Calu3 (cell line): ENCODE measurements around the gene CEMP1. TPM values are rescaled to one million over a fixed set of nuclear protein-coding genes. Genes with fewer than 3 reads are reported as not detected.
"Not testable (repeated sequence)": the region's sequence is repeated elsewhere in the genome, so short reads cannot be mapped to it uniquely, and the experiment has no call there.

Source experiments
- BruUV-seq: library from RNA; stranded (reverse); fragments of 400-500 nt; replicated peaks from 2 replicates; lab custom pipeline; 2021; lab: Mats Ljungman, UMichigan
- CTCF ChIA-PET: fragments of 300-600 bp; sonication (Branson Sonifier 250); formaldehyde crosslinking; loops from one replicate; lab custom pipeline; 2022; ENCODE audit warnings: antibody characterized with exemption; lab: Charles Lee
- DNase-seq: peaks from one replicate; pipeline ENCODE4 v3.0.0; 2022
- H3K27ac Mint-ChIP-seq: one replicate; pipeline ENCODE4 v1.8.0; 2022; ENCODE audit warnings: mixed read lengths; ENCODE audit not compliant: unreplicated experiment
- H3K27me3 Mint-ChIP-seq: one replicate; pipeline ENCODE4 v1.8.0; 2022; ENCODE audit warnings: mixed read lengths; ENCODE audit not compliant: unreplicated experiment
- H3K36me3 Mint-ChIP-seq: one replicate; pipeline ENCODE4 v1.8.0; 2022; ENCODE audit warnings: mild to moderate bottlenecking, moderate library complexity, mixed read lengths; ENCODE audit not compliant: insufficient read depth, unreplicated experiment
- H3K4me1 Mint-ChIP-seq: one replicate; pipeline ENCODE4 v1.8.0; 2022; ENCODE audit warnings: mild to moderate bottlenecking, low read depth, mixed read lengths; ENCODE audit not compliant: unreplicated experiment
- H3K4me3 Mint-ChIP-seq: one replicate; pipeline ENCODE4 v1.8.0; 2022; ENCODE audit warnings: mild to moderate bottlenecking, low read depth, moderate library complexity, mixed read lengths; ENCODE audit not compliant: unreplicated experiment
- H3K9me3 Mint-ChIP-seq: one replicate; pipeline ENCODE4 v1.8.0; 2022; ENCODE audit warnings: low read depth, mixed read lengths; ENCODE audit not compliant: unreplicated experiment
- CTCF ChIP-seq: fragments of 200-600 bp; IDR thresholded peaks from one replicate; pipeline ENCODE4 v1.8.0; 2022; ENCODE audit warnings: antibody characterized with exemption; ENCODE audit not compliant: unreplicated experiment
- intact Hi-C: fragments of 100-400 bp; cut with micrococcal nuclease; formaldehyde crosslinking; loops from one replicate; pipeline ENCODE4 v1.10.0; 2022; ENCODE audit not compliant: unreplicated experiment
- total RNA-seq: library from RNA; stranded (reverse); gene quantifications from 2 replicates; pipeline ENCODE4 v1.2.3, GENCODE V29; 2022

Gene CEMP1
- total RNA-seq, 1 experiment from 2014 or later: 0.90 TPM

- BruUV-seq, H3K4me3 Mint-ChIP-seq, intact Hi-C loops, H3K27me3 Mint-ChIP-seq, CTCF ChIA-PET, DNase-seq, H3K9me3 Mint-ChIP-seq, H3K27ac Mint-ChIP-seq: not testable (repeated sequence)
- peaks cover 43% of the 10 kb centered on the region for H3K36me3 Mint-ChIP-seq
- H3K4me1 Mint-ChIP-seq: peaks cover 38% of the 10 kb centered on the region
- TF ChIP-seq CTCF: peak; percentile 23
Observed at GRCh38 chr16:2539845-2540458, 8.7 kb upstream of the CEMP1 start.

GRCh38 chr16:2539192-2539844 is 8.1 kb upstream of the CEMP1 start:
- H3K27ac Mint-ChIP-seq, H3K9me3 Mint-ChIP-seq, DNase-seq, intact Hi-C loops, H3K27me3 Mint-ChIP-seq, BruUV-seq: not testable (repeated sequence)
- H3K4me1 Mint-ChIP-seq: peaks cover 38% of the 10 kb centered on the region
- CTCF ChIA-PET: interaction anchor here (0.7 kb wide), 1 partner anchor 373 kb away, joined by 9 read pairs; the partner anchor contains the start of gene FLYWCH1
- H3K4me3 Mint-ChIP-seq: peak overlapping the region; percentile 77
- peaks cover 43% of the 10 kb centered on the region for H3K36me3 Mint-ChIP-seq

- Mint-ChIP-seq H3K36me3 (peaks cover 43% of the 10 kb centered on the region), H3K9me3 (no peaks in the 10 kb centered on the region), H3K27ac (peak within 1 kb of the TSS; percentile 69), H3K4me1 (peaks cover 38% of the 10 kb centered on the region), H3K27me3 (no peaks in the 10 kb centered on the region), H3K4me3 (peak within 1 kb of the TSS; percentile 77)
- TF ChIP-seq CTCF: no peak
- BruUV-seq: no TSS peak
- intact Hi-C loops: no loop called here
- DNase-seq: peak; percentile 97
- CTCF ChIA-PET: interaction anchor here (0.7 kb wide), 1 partner anchor 18 kb away, joined by 3 read pairs; the partner anchor contains the start of gene AMDHD2
Observed at GRCh38 chr16:2537451-2538379, 6.5 kb upstream of the CEMP1 start, which contains the start of gene PDPK1. Gene PDPK1 (plus strand): TSS chr16:2538021. CDS start chr16:2538113, 92 bp downstream.

- Mint-ChIP-seq H3K4me3 (no peak overlapping the region), H3K27ac (no peak overlapping the region), H3K27me3 (no peaks in the 10 kb centered on the region), H3K9me3 (no peaks in the 10 kb centered on the region), H3K4me1 (peaks cover 27% of the 10 kb centered on the region), H3K36me3 (peaks cover 55% of the 10 kb centered on the region)
- intact Hi-C loops: no loop called here
- no peak for DNase-seq
- no TSS peak for BruUV-seq
- CTCF ChIA-PET: no interaction called here
- TF ChIP-seq CTCF: no peak
Observed at GRCh38 chr16:2535625-2536013, 4.4 kb upstream of the CEMP1 start.

GRCh38 chr16:2534335-2534734 is 3.1 kb upstream of the CEMP1 start:
- peaks cover 66% of the 10 kb centered on the region for H3K36me3 Mint-ChIP-seq
- CTCF ChIA-PET, H3K9me3 Mint-ChIP-seq, DNase-seq, H3K27ac Mint-ChIP-seq, BruUV-seq, H3K27me3 Mint-ChIP-seq, intact Hi-C loops, H3K4me3 Mint-ChIP-seq: not testable (repeated sequence)
- peaks cover 20% of the 10 kb centered on the region for H3K4me1 Mint-ChIP-seq
